Naive B cell (primary cell): ENCODE measurements around the gene ARHGAP4. TPM values are rescaled to one million over a fixed set of nuclear protein-coding genes. Genes with fewer than 3 reads are reported as not detected.

Experiments used
- ATAC-seq, 2 donors: fragments of 150-1000 bp; cut with Tn5 transposase; 2 replicates each; pipeline ENCODE4 v1.10.0; 2021; ENCODE audit warnings: low read depth in 2 of 2, mild to moderate bottlenecking in 2 of 2, moderate library complexity in 2 of 2
- DNase-seq: peaks from one replicate; pipeline ENCODE4 v3.0.0; 2022
- H3K27ac Mint-ChIP-seq, 6 donors: one replicate each; pipeline ENCODE4 v1.8.0; 2020 to 2022; ENCODE audit warnings: mild to moderate bottlenecking in 6 of 6, mixed read lengths in 6 of 6, moderate library complexity in 5 of 6, inconsistent platforms in 2 of 6
- H3K27me3 Mint-ChIP-seq, 3 donors: one replicate each; pipeline ENCODE4 v1.8.0; 2021 to 2022; ENCODE audit warnings: mixed read lengths in 3 of 3, mild to moderate bottlenecking in 1 of 3
- H3K36me3 Mint-ChIP-seq, 2 donors: one replicate each; pipeline ENCODE4 v1.8.0; 2020 to 2022; ENCODE audit warnings: mixed read lengths in 2 of 2, inconsistent platforms in 1 of 2, mild to moderate bottlenecking in 1 of 2
- H3K4me1 Mint-ChIP-seq, 3 donors: one replicate each; pipeline ENCODE4 v1.8.0; 2020 to 2022; ENCODE audit warnings: mixed read lengths in 3 of 3, inconsistent platforms in 1 of 3, mild to moderate bottlenecking in 1 of 3, moderate library complexity in 1 of 3
- H3K4me3 Mint-ChIP-seq, 8 donors: one replicate each; pipeline ENCODE4 v1.8.0; 2020 to 2022; ENCODE audit warnings: mild to moderate bottlenecking in 8 of 8, mixed read lengths in 8 of 8, moderate library complexity in 8 of 8, inconsistent platforms in 2 of 8
- H3K9me3 Mint-ChIP-seq, 7 donors: one replicate each; pipeline ENCODE4 v1.8.0; 2020 to 2022; ENCODE audit warnings: mixed read lengths in 7 of 7, mild to moderate bottlenecking in 5 of 7, inconsistent platforms in 2 of 7, moderate library complexity in 1 of 7
- polyA plus RNA-seq, 6 donors: library from polyadenylated mRNA; unstranded; fragments of 300-500 nt; fragmentation: Illumina TruSeq; gene quantifications; one replicate each; pipeline ENCODE4 v1.2.3, GENCODE V29; 2021; ENCODE audit warnings: low read depth in 6 of 6

The ARHGAP4 gene
- polyA plus RNA-seq, 6 donors from 2014 or later = 71.5 to 147 (median 83.5) TPM

GRCh38 chrX:153957224-153957623 lies 31.2 kb upstream of the ARHGAP4 start:
- Mint-ChIP-seq H3K27ac (peak overlapping the region in 1 of 6 donors; percentile 33), H3K4me3 (no peak overlapping the region), H3K27me3 (no peaks in the 10 kb centered on the region), H3K36me3 (no peaks in the 10 kb centered on the region), H3K4me1 (peaks cover 4 to 5% (median 4%) of the 10 kb centered on the region in 3 donors), H3K9me3 (no peaks in the 10 kb centered on the region)
- ATAC-seq (no peak), DNase-seq (no peak)

DNA sequence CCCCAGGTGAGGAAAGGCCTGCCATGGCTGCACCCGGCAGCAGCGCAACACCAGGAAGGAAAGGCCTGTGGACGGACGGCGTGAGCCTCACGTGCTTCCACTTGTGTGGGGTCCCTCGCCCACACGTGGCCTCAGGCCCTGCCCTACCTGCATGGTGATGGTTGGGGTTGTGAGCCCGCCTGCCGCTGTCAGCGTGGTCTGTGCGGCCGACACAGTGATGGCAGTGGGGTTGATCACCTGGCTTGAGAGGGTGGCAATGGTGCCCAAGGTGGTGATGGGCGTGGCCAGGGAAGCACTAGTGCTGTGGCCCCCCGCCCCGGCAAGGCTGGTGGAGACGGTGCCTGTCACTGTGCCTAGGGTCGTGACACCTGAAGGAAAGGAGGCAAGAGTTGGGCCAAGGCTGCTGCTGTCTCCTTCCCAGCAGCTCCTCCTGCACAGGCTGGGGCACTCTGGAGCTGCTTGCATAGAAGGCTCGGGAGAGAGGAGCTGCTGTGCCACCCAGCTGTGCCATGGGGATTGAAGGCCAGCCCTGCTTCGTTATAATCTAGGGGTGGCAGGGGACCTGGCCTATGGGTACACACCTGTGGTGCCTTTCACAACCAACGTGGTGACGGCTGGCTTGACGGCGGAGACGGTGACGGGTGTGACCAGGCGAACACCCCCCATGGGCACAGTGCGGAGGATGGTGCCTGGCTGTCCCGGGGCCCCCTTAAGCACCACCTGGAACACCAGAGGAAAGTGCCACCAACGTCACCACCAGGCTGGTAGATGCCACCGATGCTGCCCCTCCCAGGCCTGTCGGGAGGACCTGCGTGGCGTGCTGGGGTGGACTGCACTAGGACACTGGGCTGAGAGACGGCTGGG lies 30.2 kb upstream of the ARHGAP4 start:
- Mint-ChIP-seq H3K36me3 (no peaks in the 10 kb centered on the region), H3K27ac (no peak overlapping the region)

DNA sequence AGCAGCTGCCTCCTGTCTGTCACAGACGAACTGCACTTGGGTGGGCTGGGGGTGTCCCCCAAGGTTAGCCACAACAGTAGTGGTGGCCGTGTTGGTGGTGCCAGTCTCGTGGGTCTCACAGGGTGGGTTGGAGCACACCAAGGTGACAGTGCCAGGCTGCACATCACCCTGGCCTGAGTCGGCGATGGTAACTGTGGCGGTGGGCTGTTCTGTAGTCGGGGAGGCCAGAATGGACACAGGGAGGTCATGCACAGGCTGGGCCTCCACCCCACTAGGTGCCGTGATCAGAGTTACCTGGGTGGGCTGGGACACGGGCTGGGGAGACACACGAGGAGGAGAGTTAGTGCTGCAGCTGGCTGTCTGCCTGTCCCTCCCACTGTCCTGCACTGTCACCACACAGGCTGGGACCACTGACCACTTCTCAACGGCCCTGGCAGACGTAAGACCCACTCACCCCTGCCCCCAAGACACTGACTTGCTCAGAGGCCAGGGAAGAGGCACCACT lies 29.2 kb upstream of the ARHGAP4 start:
- ATAC-seq (no peak), DNase-seq (no peak)
- Mint-ChIP-seq H3K27ac (peak overlapping the region in 2 of 6 donors; percentile 42 to 54), H3K27me3 (no peaks in the 10 kb centered on the region), H3K36me3 (no peaks in the 10 kb centered on the region), H3K4me3 (no peak overlapping the region), H3K9me3 (no peaks in the 10 kb centered on the region), H3K4me1 (peaks cover 0 to 4% (median 4%) of the 10 kb centered on the region in 3 donors)

More for the DNA sequence above, 30.2 kb upstream of the ARHGAP4 start:
- no peak overlapping the region for H3K4me3 Mint-ChIP-seq
- peaks cover 4 to 5% (median 4%) of the 10 kb centered on the region in 3 donors for H3K4me1 Mint-ChIP-seq
- no peak for DNase-seq
- ATAC-seq = no peak
- no peaks in the 10 kb centered on the region for H3K9me3 Mint-ChIP-seq
- no peaks in the 10 kb centered on the region for H3K27me3 Mint-ChIP-seq

GRCh38 chrX:153954558-153955227 lies 28.6 kb upstream of the ARHGAP4 start:
- DNase-seq (no peak), ATAC-seq (no peak)
- Mint-ChIP-seq H3K27me3 (no peaks in the 10 kb centered on the region), H3K9me3 (no peaks in the 10 kb centered on the region), H3K4me3 (peak overlapping the region in 1 of 8 donors; percentile 35), H3K27ac (peak overlapping the region in 2 of 6 donors; percentile 42 to 54), H3K4me1 (peaks cover 0 to 4% (median 4%) of the 10 kb centered on the region in 3 donors), H3K36me3 (no peaks in the 10 kb centered on the region)

DNA sequence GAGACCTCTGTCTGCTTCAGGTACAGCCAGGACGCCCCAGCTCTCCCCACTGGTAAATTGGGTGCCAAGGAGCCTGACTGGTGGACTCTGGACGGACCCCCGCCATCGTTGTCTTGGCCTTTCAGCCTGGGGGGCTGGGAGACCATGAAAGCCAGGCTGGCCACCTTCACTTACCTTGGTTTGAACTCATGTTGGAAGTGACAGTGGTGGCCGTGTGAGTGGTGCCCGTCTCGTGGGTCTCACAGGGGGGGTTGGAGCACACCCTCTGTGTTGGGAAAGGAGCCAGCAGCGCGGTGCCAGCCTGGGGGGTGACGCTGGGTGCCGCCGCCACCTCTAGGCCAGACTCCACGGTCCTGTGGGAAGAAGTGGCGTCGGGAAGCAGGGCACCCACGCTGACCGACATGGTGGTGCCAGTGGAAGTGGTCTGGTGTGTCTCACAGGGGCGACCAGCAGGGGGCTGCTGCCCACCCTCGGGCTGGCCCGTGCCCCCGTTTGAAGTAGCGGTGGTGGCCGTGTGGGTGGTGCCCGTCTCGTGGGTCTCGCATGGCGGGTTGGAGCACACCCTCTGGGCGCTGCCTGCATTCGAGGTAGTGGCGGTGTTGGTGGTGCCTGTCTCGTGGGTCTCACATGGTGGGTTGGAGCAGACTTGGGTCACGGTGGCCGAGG lies 28.0 kb upstream of the ARHGAP4 start:
- no peaks in the 10 kb centered on the region for H3K9me3 Mint-ChIP-seq

DNA sequence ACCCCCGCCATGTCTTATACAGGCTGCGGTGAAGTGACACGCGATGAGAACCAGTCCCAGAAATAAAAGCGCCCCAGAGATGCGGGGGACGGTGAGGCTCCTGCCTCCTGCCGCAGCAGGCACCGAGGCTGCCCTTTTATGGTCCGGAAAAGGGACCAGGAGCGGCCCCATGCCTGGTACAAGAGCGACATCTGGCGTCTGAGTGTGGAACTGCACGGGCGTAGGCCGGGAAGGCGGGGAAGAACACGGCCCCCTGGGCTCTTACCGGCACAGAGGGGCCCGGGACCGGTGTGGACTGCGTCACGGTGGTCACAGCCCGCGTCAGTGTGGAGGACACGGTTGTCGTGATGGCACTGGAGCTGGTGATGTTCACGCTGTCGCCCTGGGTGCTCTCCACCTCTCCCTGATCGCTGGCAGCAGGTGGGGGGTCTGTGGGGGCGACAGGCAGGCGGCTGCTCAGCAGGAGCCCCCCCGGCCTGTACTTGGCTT lies 27.3 kb upstream of the ARHGAP4 start:
- no peaks in the 10 kb centered on the region for H3K36me3 Mint-ChIP-seq
- H3K9me3 Mint-ChIP-seq = no peaks in the 10 kb centered on the region
- H3K27me3 Mint-ChIP-seq = no peaks in the 10 kb centered on the region
- peak overlapping the region in 2 of 8 donors; percentile 20 to 27 for H3K4me3 Mint-ChIP-seq
- ATAC-seq = peak; percentile 67 to 73
- H3K27ac Mint-ChIP-seq = peak overlapping the region in 5 of 6 donors; percentile 24 to 85 (median 66)
- H3K4me1 Mint-ChIP-seq = peaks cover 0 to 4% (median 4%) of the 10 kb centered on the region in 3 donors
- peak; percentile 68 for DNase-seq

More for the DNA sequence above, 28.0 kb upstream of the ARHGAP4 start:
- DNase-seq (no peak), ATAC-seq (no peak)
- peaks cover 0 to 4% (median 4%) of the 10 kb centered on the region in 3 donors for H3K4me1 Mint-ChIP-seq
- H3K27ac Mint-ChIP-seq = peak overlapping the region in 1 of 6 donors; percentile 37
- no peaks in the 10 kb centered on the region for H3K36me3 Mint-ChIP-seq
- no peaks in the 10 kb centered on the region for H3K27me3 Mint-ChIP-seq
- H3K4me3 Mint-ChIP-seq = no peak overlapping the region

DNA sequence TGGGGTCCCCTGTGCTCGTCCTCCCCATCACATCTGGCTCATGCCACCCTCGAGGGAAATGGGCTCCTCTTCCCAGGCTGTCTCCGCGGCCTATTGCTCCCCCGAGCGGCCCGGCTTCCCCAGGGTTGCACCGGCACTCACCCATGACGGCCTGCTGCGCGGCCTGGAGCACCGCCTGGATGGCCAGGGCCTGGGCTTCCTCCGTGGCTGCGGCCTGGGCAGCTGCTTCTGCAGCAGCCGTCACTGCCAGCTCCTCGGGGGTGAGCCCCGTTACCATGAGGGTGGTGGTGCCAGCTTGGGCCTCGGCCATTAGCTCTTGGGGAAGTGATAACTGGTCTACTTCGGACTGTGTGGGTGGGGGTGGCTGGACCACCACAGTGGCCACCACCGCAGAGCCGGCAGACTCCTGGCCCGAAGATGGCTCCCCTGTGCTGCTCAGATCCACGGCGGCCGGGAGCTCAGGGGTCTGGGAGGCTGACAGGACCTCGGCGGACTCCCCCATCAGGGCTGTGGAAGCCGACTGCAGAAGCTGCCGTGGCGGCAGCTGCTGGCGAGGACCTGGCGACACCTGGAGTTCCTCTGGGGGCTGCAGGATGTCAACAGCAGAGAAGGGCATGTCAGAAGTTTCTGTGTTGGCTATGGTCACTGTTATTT lies 26.4 kb upstream of the ARHGAP4 start:
- H3K4me1 Mint-ChIP-seq = peaks cover 2 to 5% (median 5%) of the 10 kb centered on the region in 3 donors
- peaks cover 0 to 3% of the 10 kb centered on the region in 2 donors for H3K36me3 Mint-ChIP-seq
- H3K27ac Mint-ChIP-seq = no peak overlapping the region
- no peaks in the 10 kb centered on the region for H3K27me3 Mint-ChIP-seq
- ATAC-seq (no peak), DNase-seq (no peak)
- peak overlapping the region in 2 of 8 donors; percentile 15 to 42 for H3K4me3 Mint-ChIP-seq
- no peaks in the 10 kb centered on the region for H3K9me3 Mint-ChIP-seq

DNA sequence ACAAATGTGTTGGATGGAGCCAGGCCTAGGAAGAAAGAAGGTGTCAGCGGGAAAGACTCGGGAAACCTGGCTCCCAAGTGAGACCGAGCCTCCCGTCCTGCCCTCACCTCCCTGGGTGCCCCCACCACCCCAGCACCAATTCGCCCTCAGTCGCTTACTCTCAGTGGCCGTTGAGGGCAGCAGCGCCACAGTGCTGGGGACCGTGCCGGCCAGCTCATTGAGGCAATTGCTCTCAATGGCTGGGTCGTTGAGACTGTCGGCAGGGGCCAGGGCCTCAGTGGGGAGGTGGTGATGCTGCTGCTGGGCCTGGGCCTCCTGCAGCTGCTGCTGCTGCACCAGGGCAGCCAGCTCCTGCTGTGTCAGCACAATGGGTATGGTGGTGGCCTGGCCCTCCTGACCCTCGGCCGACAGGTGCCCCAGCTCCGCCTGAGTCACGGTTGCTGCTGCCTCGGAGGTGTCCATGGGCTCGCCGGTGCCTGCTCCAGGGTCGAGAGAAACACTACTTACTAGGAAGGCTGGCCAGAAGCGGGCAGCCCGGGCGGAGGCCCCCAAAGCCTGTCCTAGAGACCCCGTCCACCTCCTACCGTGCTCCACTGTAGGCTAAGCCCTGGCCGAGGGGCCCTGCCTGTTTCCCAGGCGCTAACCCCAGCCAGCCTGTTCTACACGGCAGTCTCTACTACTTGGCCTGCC lies 25.8 kb upstream of the ARHGAP4 start:
- no peak for ATAC-seq
- H3K27ac Mint-ChIP-seq = no peak overlapping the region
- H3K9me3 Mint-ChIP-seq = no peaks in the 10 kb centered on the region
- H3K27me3 Mint-ChIP-seq = no peaks in the 10 kb centered on the region
- DNase-seq = no peak
- no peak overlapping the region for H3K4me3 Mint-ChIP-seq
- peaks cover 0 to 7% of the 10 kb centered on the region in 2 donors for H3K36me3 Mint-ChIP-seq
- H3K4me1 Mint-ChIP-seq = peaks cover 7 to 12% (median 8%) of the 10 kb centered on the region in 3 donors

DNA sequence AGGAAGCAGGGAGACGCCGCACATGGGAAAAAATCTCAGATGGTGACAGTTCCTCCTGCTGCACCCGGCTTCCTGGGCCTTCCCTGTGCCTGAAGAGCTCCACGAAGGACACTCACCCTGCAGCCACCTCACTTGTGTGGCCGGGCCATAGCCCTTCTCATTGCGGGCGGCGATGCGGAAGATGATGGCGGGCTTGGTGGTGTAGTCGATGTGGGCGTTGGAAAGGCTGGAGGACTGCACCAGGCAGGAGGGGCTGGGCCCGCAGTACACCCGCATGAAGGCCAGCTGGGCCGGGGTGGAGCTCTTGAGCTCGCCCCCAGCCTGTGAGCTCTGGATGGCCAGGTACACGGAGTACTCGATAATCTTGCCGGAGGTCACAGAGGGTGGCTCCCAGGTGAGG lies 24.1 kb upstream of the ARHGAP4 start:
- ATAC-seq = no peak
- no peak for DNase-seq
- H3K9me3 Mint-ChIP-seq = no peaks in the 10 kb centered on the region
- H3K4me1 Mint-ChIP-seq = peaks cover 7 to 20% (median 8%) of the 10 kb centered on the region in 3 donors
- no peak overlapping the region for H3K27ac Mint-ChIP-seq
- H3K4me3 Mint-ChIP-seq = no peak overlapping the region
- peaks cover 0 to 7% of the 10 kb centered on the region in 2 donors for H3K36me3 Mint-ChIP-seq
- no peaks in the 10 kb centered on the region for H3K27me3 Mint-ChIP-seq

DNA sequence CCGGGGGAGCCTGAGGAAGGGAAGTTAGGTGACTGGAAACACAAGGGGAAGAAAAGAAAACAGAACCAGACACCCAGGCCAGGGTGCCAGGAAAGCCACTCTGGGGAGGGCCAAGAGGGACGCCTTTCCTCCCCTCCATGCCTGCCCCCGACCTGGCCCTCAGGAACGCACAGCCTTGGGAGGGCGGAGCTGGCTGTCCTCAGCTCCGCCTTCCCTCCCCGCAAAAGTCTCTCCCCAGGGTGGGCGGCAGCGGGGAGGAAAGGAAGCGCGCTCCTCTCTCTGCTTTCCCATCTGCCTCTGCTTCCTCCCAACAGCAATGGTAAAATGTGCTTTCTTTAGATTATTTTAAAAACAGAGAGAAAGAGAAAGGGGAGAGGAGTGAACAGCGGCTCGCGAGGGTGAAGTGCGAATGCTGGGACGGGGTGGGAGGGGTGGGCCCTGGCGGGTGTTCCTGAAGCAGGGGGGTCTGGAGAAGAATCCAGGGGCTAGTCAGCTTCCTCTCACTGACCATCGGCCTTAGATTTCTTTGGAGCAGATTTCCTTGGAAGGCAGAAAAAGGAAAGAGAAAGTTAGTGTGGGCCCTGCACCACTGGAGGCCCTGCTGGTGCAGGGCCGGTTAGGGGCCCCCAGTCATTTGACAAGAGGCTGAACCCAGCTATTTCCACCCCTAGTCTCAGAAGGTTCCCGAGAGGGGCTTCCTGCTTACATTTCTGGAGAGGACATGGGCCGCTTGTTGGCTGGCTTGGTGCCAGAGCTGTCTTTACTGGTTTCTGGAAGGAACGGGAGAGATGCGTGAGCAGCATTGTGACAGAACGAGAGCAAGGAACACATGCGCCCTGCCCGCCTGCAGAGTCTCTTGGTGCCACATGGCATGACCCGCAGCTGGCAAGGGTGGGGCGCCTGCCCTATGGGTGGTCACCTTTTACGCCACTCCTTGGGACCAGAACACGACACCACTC lies 23.1 kb upstream of the ARHGAP4 start:
- no peaks in the 10 kb centered on the region for H3K27me3 Mint-ChIP-seq
- no peaks in the 10 kb centered on the region for H3K9me3 Mint-ChIP-seq
- no peak for DNase-seq
- no peak for ATAC-seq
- H3K4me3 Mint-ChIP-seq = no peak overlapping the region
- H3K27ac Mint-ChIP-seq = peak overlapping the region in 2 of 6 donors; percentile 31 to 74
- H3K4me1 Mint-ChIP-seq = peaks cover 8 to 25% (median 11%) of the 10 kb centered on the region in 3 donors
- peaks cover 0 to 7% of the 10 kb centered on the region in 2 donors for H3K36me3 Mint-ChIP-seq

GRCh38 chrX:153948002-153948466 lies 22.0 kb upstream of the ARHGAP4 start:
- H3K27me3 Mint-ChIP-seq = no peaks in the 10 kb centered on the region
- peak overlapping the region in 4 of 6 donors; percentile 24 to 76 (median 46) for H3K27ac Mint-ChIP-seq
- no peaks in the 10 kb centered on the region for H3K9me3 Mint-ChIP-seq
- DNase-seq (no peak), ATAC-seq (no peak)
- H3K4me1 Mint-ChIP-seq = peaks cover 8 to 29% (median 12%) of the 10 kb centered on the region in 3 donors
- H3K4me3 Mint-ChIP-seq = no peak overlapping the region
- H3K36me3 Mint-ChIP-seq = peaks cover 0 to 7% of the 10 kb centered on the region in 2 donors
